A549 (cell line): Measurements from ENCODE around the gene TEX36.
"Not testable (repeated sequence)": the region's sequence is repeated elsewhere in the genome, so short reads cannot be mapped to it uniquely, and the experiment has no call there.

Experiments
- BCL3 ChIP-seq: fragments of >200 bp; sonication (Bioruptor Twin); formaldehyde crosslinking; IDR thresholded peaks from 3 replicates; pipeline ENCODE4 v1.6.1; 2016
- CEBPB ChIP-seq, 2 experiments: fragments of >200 bp in 1 of 2; sonication (Bioruptor Twin) in 1 of 2; formaldehyde crosslinking in 1 of 2; IDR thresholded peaks; 2 replicates each; pipeline ENCODE4 v1.6.1; 2012 to 2016
- CTCF ChIP-seq: fragments of >200 bp; sonication (Bioruptor Twin); formaldehyde crosslinking; IDR thresholded peaks from 3 replicates; pipeline ENCODE4 v1.5.1; 2016
- E2F6 ChIP-seq: IDR thresholded peaks from 2 replicates; pipeline ENCODE4 v1.6.1; 2012; ENCODE audit warnings: low read depth, borderline replicate concordance
- EP300 ChIP-seq, 2 experiments: fragments of >200 bp; sonication (Bioruptor Twin); formaldehyde crosslinking; IDR thresholded peaks; 2 replicates in 1 of 2; 3 replicates in 1 of 2; pipeline ENCODE4 v1.6.1; 2016 to 2017
- HDAC2 ChIP-seq: fragments of 200-600 bp; sonication (generic); IDR thresholded peaks from 2 replicates; pipeline ENCODE4 v1.6.1; 2016
- HMGXB4 ChIP-seq: fragments of 250-450 bp; sonication (Bioruptor Pico); IDR thresholded peaks from 2 replicates; pipeline ENCODE4 v1.5.0; 2021; ENCODE audit warnings: mild to moderate bottlenecking, moderate library complexity, borderline replicate concordance
- MAX ChIP-seq: IDR thresholded peaks from 2 replicates; pipeline ENCODE4 v1.6.1; 2012
- PBX3 ChIP-seq: IDR thresholded peaks from 2 replicates; pipeline ENCODE4 v1.6.1; 2012
- POLR2A ChIP-seq: IDR thresholded peaks from 2 replicates; pipeline ENCODE4 v1.6.1; 2012; ENCODE audit warnings: mild to moderate bottlenecking, low read length

GRCh38 chr10:125653113-125653512 lies 29.9 kb downstream of the TEX36 start:
- not testable (repeated sequence) for TF ChIP-seq CTCF; EP300 (IDR thresholded peaks at IDR 0.05); HMGXB4 (CRISPR knock-in tag); MAX; E2F6; PBX3; POLR2A; BCL3; HDAC2; CEBPB (IDR thresholded peaks at IDR 0.05)
